BLaER1 treated with 17β-estradiol and CSF1 and Interleukin-3, amounts not matched to agents 10 nM and 100 nM (cell line): ENCODE measurements around the gene CCDC51.

Source experiments
- H3K27ac ChIP-seq, 11 experiments: shearing (Covaris generic); formaldehyde crosslinking; 2 replicates each; pipeline ENCODE4 v1.8.1; 2022
- H3K27me3 ChIP-seq, 11 experiments: shearing (Covaris generic); formaldehyde crosslinking; 2 replicates each; pipeline ENCODE4 v1.8.1; 2022
- H3K36me3 ChIP-seq, 11 experiments: shearing (Covaris generic); formaldehyde crosslinking; 2 replicates each; pipeline ENCODE4 v1.8.1; 2022
- H3K4me1 ChIP-seq, 10 experiments: shearing (Covaris generic); formaldehyde crosslinking; 2 replicates each; pipeline ENCODE4 v1.8.1; 2022
- H3K4me2 ChIP-seq, 11 experiments: shearing (Covaris generic); formaldehyde crosslinking; 2 replicates each; pipeline ENCODE4 v1.8.1; 2022
- H3K4me3 ChIP-seq, 10 experiments: shearing (Covaris generic); formaldehyde crosslinking; 2 replicates each; pipeline ENCODE4 v1.8.1; 2022
- H3K9ac ChIP-seq, 11 experiments: shearing (Covaris generic); formaldehyde crosslinking; 2 replicates each; pipeline ENCODE4 v1.8.1; 2022
- H3K9me3 ChIP-seq, 11 experiments: shearing (Covaris generic); formaldehyde crosslinking; replicated peaks in 1 of 11; 2 replicates each; pipeline ENCODE4 v1.8.1; 2022
- H4K20me1 ChIP-seq, 11 experiments: shearing (Covaris generic); formaldehyde crosslinking; 2 replicates each; pipeline ENCODE4 v1.8.1; 2022
- Cebpa-rat ChIP-seq, 11 experiments: shearing (Covaris generic); IDR thresholded peaks; 2 replicates each; pipeline ENCODE4 v1.8.1; 2022

CCDC51 gene

DNA sequence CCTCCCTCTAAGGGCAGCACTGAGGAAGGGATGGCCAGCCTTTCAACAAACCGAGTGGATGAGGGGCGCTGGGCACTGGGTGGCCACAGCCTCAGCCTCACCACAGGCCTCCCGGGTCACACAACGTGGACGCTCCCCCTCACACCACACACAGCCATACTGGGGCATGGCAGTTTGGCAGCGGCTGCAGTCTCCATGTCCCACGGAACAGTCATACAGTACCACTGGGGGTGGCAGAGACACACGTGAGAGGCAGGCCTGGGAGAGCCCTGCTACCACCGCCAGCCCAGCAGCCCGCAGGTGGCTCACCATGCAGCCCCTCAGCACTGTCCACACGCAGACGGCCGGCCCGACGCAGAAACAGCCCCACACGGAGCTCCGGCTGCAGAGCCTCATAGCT is 21.8 kb downstream of the CCDC51 start:
- no peak for TF ChIP-seq Cebpa-rat (IDR thresholded peaks at IDR 0.05)

DNA sequence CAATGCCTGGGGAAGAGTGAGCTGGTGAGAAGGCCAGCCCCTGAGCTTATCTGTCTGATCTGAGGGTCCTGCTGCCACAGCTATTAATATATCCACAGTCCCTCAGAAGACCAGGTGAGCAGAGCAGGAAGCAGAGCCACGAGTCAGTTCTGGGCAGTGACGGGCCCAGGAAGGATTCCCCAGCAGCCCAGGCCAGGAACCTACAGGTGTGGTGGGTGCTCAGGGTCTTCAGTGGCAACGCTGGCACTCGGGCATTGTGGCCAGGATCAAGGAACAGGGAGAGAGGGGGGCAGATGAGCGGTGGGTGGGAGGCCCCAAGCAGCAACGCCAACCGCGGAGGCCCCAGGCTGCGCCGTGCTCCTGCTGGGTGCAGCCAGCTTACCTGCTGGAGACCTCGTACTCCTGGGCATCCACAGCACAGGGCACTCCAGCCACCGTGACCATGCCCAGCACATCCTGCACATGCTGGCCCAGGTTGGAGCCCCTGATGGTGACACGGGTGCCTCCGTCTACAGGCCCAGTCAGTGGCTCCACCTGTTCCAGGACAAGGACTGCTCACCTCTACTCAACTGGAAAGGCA is 22.3 kb downstream of the CCDC51 start:
- Histone ChIP-seq H3K9me3 (no peaks in the 10 kb centered on the region), H3K9ac (no peak overlapping the region; a peak in 1 of 22 replicates), H3K4me3 (no peak overlapping the region), H4K20me1 (peaks cover 0 to 87% (median 48%) of the 10 kb centered on the region in 11 experiments; a peak in 18 of 22 replicates), H3K27me3 (no peaks in the 10 kb centered on the region), H3K36me3 (peaks cover 61 to 100% (median 95%) of the 10 kb centered on the region in 11 experiments), H3K27ac (no peak overlapping the region), H3K4me1 (peaks cover 3 to 13% (median 8%) of the 10 kb centered on the region in 10 experiments), H3K4me2 (no peak overlapping the region)
- TF ChIP-seq Cebpa-rat (IDR thresholded peaks at IDR 0.05), result no peak

More for the DNA sequence above, 21.8 kb downstream of the CCDC51 start:
- no peaks in the 10 kb centered on the region for H3K27me3 ChIP-seq
- peaks cover 8 to 18% (median 13%) of the 10 kb centered on the region in 10 experiments for H3K4me1 ChIP-seq
- no peak overlapping the region for H3K4me2 ChIP-seq
- no peak overlapping the region for H3K27ac ChIP-seq
- peaks cover 55 to 99% (median 94%) of the 10 kb centered on the region in 11 experiments for H3K36me3 ChIP-seq
- no peak overlapping the region for H3K4me3 ChIP-seq
- H3K9ac ChIP-seq, result no peak overlapping the region
- H3K9me3 ChIP-seq, result no peaks in the 10 kb centered on the region
- peaks cover 0 to 87% (median 53%) of the 10 kb centered on the region in 11 experiments; a peak in 18 of 22 replicates for H4K20me1 ChIP-seq

DNA sequence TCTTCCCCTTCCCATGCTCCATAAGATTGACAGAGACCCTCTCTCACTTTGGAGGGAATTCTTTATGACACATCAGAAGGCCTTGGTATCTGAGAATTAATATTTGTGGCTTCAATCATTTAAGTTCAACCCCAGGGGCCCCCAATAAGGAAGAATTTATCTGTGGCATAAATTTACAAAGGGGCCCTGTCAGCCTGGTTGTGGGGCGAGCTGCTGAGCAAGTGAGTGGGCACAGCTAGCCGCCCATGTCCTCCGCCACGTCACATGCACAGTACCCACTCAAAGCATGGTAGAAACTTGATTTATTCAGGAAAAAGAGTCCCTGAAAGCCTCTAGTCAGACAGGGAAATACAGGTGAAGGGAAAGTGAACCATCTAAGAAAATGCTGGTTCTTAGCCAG is 23.4 kb downstream of the CCDC51 start:
- Histone ChIP-seq H3K9me3 (no peaks in the 10 kb centered on the region), H3K4me3 (no peak overlapping the region), H3K4me2 (no peak overlapping the region), H3K27ac (no peak overlapping the region), H3K36me3 (peaks cover 71 to 100% (median 98%) of the 10 kb centered on the region in 11 experiments), H4K20me1 (peaks cover 0 to 84% (median 37%) of the 10 kb centered on the region in 11 experiments; a peak in 18 of 22 replicates), H3K4me1 (peaks cover 0 to 5% (median 0%) of the 10 kb centered on the region in 10 experiments; a peak in 2 of 20 replicates), H3K9ac (no peak overlapping the region), H3K27me3 (no peaks in the 10 kb centered on the region)
- no peak for TF ChIP-seq Cebpa-rat (IDR thresholded peaks at IDR 0.05)

DNA sequence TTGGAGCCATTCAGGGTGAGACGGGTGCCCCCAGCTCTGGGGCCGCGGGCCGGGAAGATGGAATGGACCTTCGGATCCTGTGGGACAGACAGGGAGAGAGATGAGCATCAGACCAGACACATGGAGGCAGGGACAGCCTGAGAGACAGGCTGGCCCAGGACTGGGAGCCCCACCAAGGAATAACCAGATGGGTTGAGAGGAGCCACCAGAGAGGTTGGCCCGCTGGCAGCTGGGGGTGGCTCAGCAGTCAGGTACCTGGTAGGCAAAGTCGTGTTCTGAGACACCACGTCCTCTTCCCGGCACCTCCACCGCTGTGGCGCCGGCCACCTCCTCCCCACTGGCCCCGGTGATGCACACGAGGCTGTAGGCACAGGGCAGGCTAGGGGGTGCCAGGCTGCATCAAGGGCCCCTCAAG is 23.8 kb downstream of the CCDC51 start:
- H3K4me2 ChIP-seq, result no peak overlapping the region
- H3K27me3 ChIP-seq, result no peaks in the 10 kb centered on the region
- peaks cover 0 to 5% (median 0%) of the 10 kb centered on the region in 10 experiments; a peak in 1 of 20 replicates for H3K4me1 ChIP-seq
- peaks cover 0 to 84% (median 33%) of the 10 kb centered on the region in 11 experiments; a peak in 18 of 22 replicates for H4K20me1 ChIP-seq
- H3K9ac ChIP-seq, result no peak overlapping the region
- no peak for TF ChIP-seq Cebpa-rat (IDR thresholded peaks at IDR 0.05)
- no peaks in the 10 kb centered on the region for H3K9me3 ChIP-seq
- H3K36me3 ChIP-seq, result peaks cover 75 to 100% (median 98%) of the 10 kb centered on the region in 11 experiments
- H3K27ac ChIP-seq, result no peak overlapping the region
- H3K4me3 ChIP-seq, result no peak overlapping the region

DNA sequence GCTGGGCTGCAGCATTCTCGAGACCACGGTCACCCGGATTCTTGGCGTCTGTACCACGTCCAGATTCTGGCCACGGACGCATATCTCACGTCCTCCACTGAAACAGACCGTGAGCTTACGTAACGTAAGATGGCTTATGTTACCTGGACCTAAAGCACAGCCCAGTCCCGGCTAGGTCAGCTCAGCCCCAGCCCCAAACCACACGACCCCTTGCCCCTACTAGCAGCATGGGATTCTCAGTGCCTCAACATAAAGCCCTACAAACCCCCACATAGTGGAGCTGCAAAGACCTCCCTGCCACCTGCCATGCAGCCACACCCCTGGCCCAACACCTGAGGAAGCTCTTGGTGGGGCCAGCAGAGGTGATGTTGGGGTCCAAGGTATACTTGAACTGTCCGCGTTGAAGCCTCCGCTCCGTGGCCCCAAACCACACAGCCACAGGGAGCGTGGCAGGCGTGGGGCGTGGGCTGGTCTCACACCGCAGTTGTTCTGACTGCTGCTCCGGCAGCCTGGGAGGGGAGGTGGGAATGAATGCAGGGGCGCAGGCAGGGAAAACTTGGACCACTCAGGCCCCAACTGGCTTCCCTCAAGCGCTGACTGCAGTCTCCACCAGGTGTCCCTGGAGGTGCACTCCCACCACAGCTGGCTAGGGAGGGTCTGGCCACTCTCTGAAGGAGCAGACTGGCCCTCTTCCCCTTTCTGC is 24.5 kb downstream of the CCDC51 start:
- H4K20me1 ChIP-seq, result peaks cover 0 to 84% (median 26%) of the 10 kb centered on the region in 11 experiments; a peak in 16 of 22 replicates
- no peak for TF ChIP-seq Cebpa-rat (IDR thresholded peaks at IDR 0.05)
- no peak overlapping the region for H3K27ac ChIP-seq
- no peak overlapping the region for H3K4me3 ChIP-seq
- H3K9ac ChIP-seq, result no peak overlapping the region
- no peak overlapping the region for H3K4me2 ChIP-seq
- peaks cover 0 to 5% (median 0%) of the 10 kb centered on the region in 10 experiments; a peak in 1 of 20 replicates for H3K4me1 ChIP-seq
- H3K36me3 ChIP-seq, result peaks cover 80 to 100% (median 98%) of the 10 kb centered on the region in 11 experiments
- no peaks in the 10 kb centered on the region for H3K9me3 ChIP-seq
- H3K27me3 ChIP-seq, result no peaks in the 10 kb centered on the region

DNA sequence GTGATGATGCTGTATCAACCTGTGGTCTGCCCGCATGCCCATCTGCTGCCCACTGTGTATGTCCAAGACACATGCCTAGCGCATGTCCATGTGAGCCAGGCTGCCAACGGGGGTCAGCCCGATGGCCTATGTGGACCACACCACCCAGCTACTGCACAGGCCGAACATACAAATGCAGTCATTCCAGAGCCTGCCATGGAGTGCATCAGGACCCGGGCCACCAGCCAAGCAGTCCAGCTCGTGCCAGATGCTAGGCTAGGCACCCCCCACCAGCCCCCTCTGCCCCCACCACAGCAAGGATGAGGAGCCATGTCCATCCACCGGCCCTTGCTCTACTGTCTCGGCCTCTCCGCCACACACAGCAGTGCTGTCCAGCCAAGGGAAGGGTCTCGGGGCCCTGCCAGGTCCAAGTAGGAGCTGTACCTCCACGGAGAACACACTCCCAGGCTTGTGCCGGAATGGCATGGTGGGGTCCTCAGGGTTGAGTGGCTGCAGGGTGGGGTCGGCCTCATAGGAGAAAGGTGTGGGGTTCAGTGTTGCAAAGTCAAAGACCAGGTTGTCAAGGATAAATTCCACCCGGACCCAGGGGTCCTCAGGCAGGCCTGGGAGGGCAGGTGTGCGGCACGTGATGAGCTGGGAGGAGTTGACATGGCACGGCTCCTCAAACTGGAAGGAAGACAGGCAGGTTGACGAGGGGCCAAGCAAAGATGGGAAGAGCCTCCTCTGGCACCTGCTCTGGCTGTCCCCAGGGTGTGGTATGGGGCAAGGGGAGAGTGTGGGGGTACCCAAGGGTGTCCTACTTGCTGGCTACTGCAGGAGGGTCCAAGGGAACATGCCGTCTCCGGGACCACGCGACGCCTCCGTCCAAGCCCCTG is 25.3 kb downstream of the CCDC51 start:
- peaks cover 86 to 100% (median 100%) of the 10 kb centered on the region in 11 experiments for H3K36me3 ChIP-seq
- H3K4me2 ChIP-seq, result no peak overlapping the region
- no peak overlapping the region for H3K9ac ChIP-seq
- no peaks in the 10 kb centered on the region for H3K27me3 ChIP-seq
- H3K4me1 ChIP-seq, result peaks cover 0 to 4% (median 0%) of the 10 kb centered on the region in 10 experiments; a peak in 1 of 20 replicates
- H3K27ac ChIP-seq, result no peak overlapping the region
- H4K20me1 ChIP-seq, result peaks cover 0 to 85% (median 24%) of the 10 kb centered on the region in 11 experiments; a peak in 16 of 22 replicates
- TF ChIP-seq Cebpa-rat (IDR thresholded peaks at IDR 0.05), result no peak
- no peaks in the 10 kb centered on the region for H3K9me3 ChIP-seq
- H3K4me3 ChIP-seq, result no peak overlapping the region

DNA sequence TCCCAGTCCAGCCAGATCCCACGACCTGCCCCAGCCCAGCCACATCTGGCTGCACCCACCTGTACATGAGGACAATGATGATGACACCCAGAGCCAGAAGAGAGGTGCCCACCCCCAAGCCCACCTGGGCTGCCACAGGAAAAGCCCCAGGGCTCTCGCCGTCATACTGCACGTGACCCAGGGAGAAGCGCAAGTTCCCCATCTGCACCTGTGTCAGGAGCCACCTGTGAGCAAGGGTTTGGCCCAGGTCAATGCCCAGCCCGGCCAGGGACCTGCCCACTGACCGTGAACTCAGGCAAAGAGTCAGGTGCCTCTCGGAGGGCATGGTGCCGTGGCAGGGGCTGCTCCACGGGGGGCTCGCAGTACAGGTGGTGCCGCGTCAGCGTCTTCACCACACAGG is 26.3 kb downstream of the CCDC51 start:
- peaks cover 91 to 100% (median 100%) of the 10 kb centered on the region in 11 experiments for H3K36me3 ChIP-seq
- no peak for TF ChIP-seq Cebpa-rat (IDR thresholded peaks at IDR 0.05)
- H3K27me3 ChIP-seq, result no peaks in the 10 kb centered on the region
- H3K9ac ChIP-seq, result peak overlapping the region in 1 of 11 experiments; percentile 24; a peak in 2 of 22 replicates
- no peaks in the 10 kb centered on the region; a peak in 1 of 20 replicates for H3K4me1 ChIP-seq
- H3K4me2 ChIP-seq, result no peak overlapping the region
- H3K4me3 ChIP-seq, result no peak overlapping the region
- no peaks in the 10 kb centered on the region for H3K9me3 ChIP-seq
- H3K27ac ChIP-seq, result no peak overlapping the region
- H4K20me1 ChIP-seq, result peaks cover 0 to 75% (median 14%) of the 10 kb centered on the region in 11 experiments; a peak in 14 of 22 replicates

DNA sequence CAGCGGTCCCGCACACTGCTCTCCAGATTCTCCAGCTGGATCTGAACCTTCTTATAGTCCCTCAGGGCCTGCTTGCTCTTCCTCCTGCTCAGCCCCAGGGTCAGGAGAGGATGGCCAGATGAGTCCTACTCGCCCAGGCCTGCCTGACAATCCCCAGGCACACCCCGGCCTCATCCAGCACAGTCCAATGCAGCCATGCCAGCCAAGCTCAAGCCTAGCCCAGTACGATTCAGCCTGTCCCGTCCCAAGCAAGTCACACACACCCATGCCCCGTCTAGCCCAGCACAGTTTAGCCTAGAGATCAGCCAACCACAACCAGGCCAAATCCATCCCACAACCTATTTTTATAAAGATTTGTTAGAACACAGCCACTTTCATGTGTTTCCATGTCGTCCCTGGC is 26.8 kb downstream of the CCDC51 start:
- Histone ChIP-seq H3K4me3 (no peak overlapping the region), H3K27ac (no peak overlapping the region), H3K9me3 (no peaks in the 10 kb centered on the region), H3K9ac (0 out of 22 replicates have a peak overlapping the region, but pooled peaks of 1 of the 11 experiments have one; percentile 24), H3K4me1 (no peaks in the 10 kb centered on the region; a peak in 1 of 20 replicates), H4K20me1 (peaks cover 0 to 70% (median 11%) of the 10 kb centered on the region in 11 experiments; a peak in 13 of 22 replicates), H3K4me2 (no peak overlapping the region), H3K27me3 (no peaks in the 10 kb centered on the region), H3K36me3 (peaks cover 86 to 100% (median 100%) of the 10 kb centered on the region in 11 experiments)
- TF ChIP-seq Cebpa-rat (IDR thresholded peaks at IDR 0.05), result no peak
